T follicular helper cell (primary cell): Measurements from ENCODE around the gene PDE11A.
"Not testable (repeated sequence)": the region's sequence is repeated elsewhere in the genome, so short reads cannot be mapped to it uniquely, and the experiment has no call there.

Experiments
- DNase-seq: peaks from one replicate; pipeline ENCODE4 v3.0.0-alpha.2; 2020; ENCODE audit warnings: low read depth

Gene PDE11A

GRCh38 chr2:178008636-178009289 is 63.8 kb downstream of the PDE11A start:
- no peak for DNase-seq

- no peak for DNase-seq
Measured at GRCh38 chr2:178006710-178007109, 65.9 kb downstream of the PDE11A start.

- DNase-seq, result no peak
Measured at GRCh38 chr2:178005756-178006155, 66.8 kb downstream of the PDE11A start.

GRCh38 chr2:178002038-178002437 is 70.5 kb downstream of the PDE11A start:
- no peak for DNase-seq

- DNase-seq, result no peak
Measured at GRCh38 chr2:177998996-177999395, 73.6 kb downstream of the PDE11A start.

GRCh38 chr2:177998006-177998405 is 74.6 kb downstream of the PDE11A start:
- no peak for DNase-seq

GRCh38 chr2:177992992-177993391 is 79.6 kb downstream of the PDE11A start:
- DNase-seq, result no peak

GRCh38 chr2:177989029-177989885 is 83.3 kb downstream of the PDE11A start:
- no peak for DNase-seq

GRCh38 chr2:177984749-177985148 is 87.8 kb downstream of the PDE11A start:
- DNase-seq, result no peak

- DNase-seq, result no peak
Measured at GRCh38 chr2:177983183-177983788, 89.3 kb downstream of the PDE11A start.

GRCh38 chr2:177972782-177973181 is 99.8 kb downstream of the PDE11A start:
- DNase-seq, result no peak

- no peak for DNase-seq
Measured at GRCh38 chr2:177972123-177972522, 100.5 kb downstream of the PDE11A start.

- no peak for DNase-seq
Measured at GRCh38 chr2:177970670-177971454, 101.7 kb downstream of the PDE11A start.

GRCh38 chr2:177964892-177965291 is 107.7 kb downstream of the PDE11A start:
- no peak for DNase-seq

- no peak for DNase-seq
Measured at GRCh38 chr2:177952151-177952550, 120.4 kb downstream of the PDE11A start.

GRCh38 chr2:177947598-177947997 is 125.0 kb downstream of the PDE11A start:
- DNase-seq, result not testable (repeated sequence)

GRCh38 chr2:177944530-177944929 is 128.0 kb downstream of the PDE11A start:
- DNase-seq, result not testable (repeated sequence)

- DNase-seq, result no peak
Measured at GRCh38 chr2:177942731-177943130, 129.8 kb downstream of the PDE11A start.

GRCh38 chr2:177939211-177939610 is 133.4 kb downstream of the PDE11A start:
- DNase-seq, result no peak

GRCh38 chr2:177930916-177931315 is 141.7 kb downstream of the PDE11A start:
- DNase-seq, result no peak

- DNase-seq, result no peak
Measured at GRCh38 chr2:177929662-177930522, 142.7 kb downstream of the PDE11A start.
